Pancreas (tissue), 10 donors: Measurements from ENCODE around the gene ADGRG6. TPM values are rescaled to one million over a fixed set of nuclear protein-coding genes. Genes with fewer than 3 reads are reported as not detected.

Experiments
- ATAC-seq, 4 donors: fragments of 200-7000 bp; cut with Tn5 transposase; one replicate each; pipeline versions ENCODE4 v1.8.0 to v1.9.1; 2020; ENCODE audit warnings: mild to moderate bottlenecking in 4 of 4, moderate library complexity in 4 of 4
- DNase-seq, 6 donors: peaks; one replicate each; pipeline ENCODE4 v3.0.0-alpha.2; 2020
- FAIRE-seq: peaks from 2 replicates; lab custom pipeline; 2012; peaks lifted over from hg19 to GRCh38; lab: Jason Lieb, UNC
- H3K27ac ChIP-seq, 4 donors: fragments of 200-600 bp; sonication (generic); 1 replicate in 3 of 4; 2 replicates in 1 of 4; pipeline versions ENCODE4 v1.5.0 to v1.8.0; 2020
- H3K27me3 ChIP-seq, 4 donors: fragments of 200-600 bp; one replicate each; pipeline ENCODE4 v1.8.0; 2021
- H3K36me3 ChIP-seq, 3 donors: fragments of 200-600 bp; sonication (generic) in 1 of 3; one replicate each; pipeline versions ENCODE4 v1.5.0 to v1.8.0; 2020 to 2021
- H3K4me1 ChIP-seq, 3 donors: fragments of 200-600 bp; one replicate each; pipeline ENCODE4 v1.8.0; 2021
- H3K4me3 ChIP-seq, 4 donors: fragments of 200-600 bp; sonication (generic) in 2 of 4; one replicate each; pipeline versions ENCODE4 v1.5.0 to v1.8.0; 2020 to 2021
- H3K9me3 ChIP-seq, 4 donors: fragments of 200-600 bp; one replicate each; pipeline ENCODE4 v1.8.0; 2021
- CTCF ChIP-seq, 4 donors: fragments of 200-600 bp; sonication (generic) in 3 of 4; IDR thresholded peaks; one replicate each; pipeline versions ENCODE4 v1.5.0 to v1.8.0; 2021; ENCODE audit warnings: antibody characterized with exemption in 4 of 4
- whole genome bisulfite sequencing, 2 donors: extraction: QIAGEN DNeasy Blood & Tissue Kit; methylation state at CpG; one replicate each; pipeline ENCODE4 v1.1.7; 2013; 5-methylcytosine and 5-hydroxymethylcytosine counted together
- intact Hi-C, 3 donors: fragments of 100-400 bp; cut with DNase I; formaldehyde crosslinking; loops; one replicate each; pipeline versions ENCODE4 v1.11.1 to v1.14.2; 2022
- polyA plus RNA-seq, 2 donors: library from polyadenylated mRNA; stranded (reverse); fragments of 200-250 nt; gene quantifications; one replicate each; pipeline ENCODE4 v1.2.3, GENCODE V29; 2013
- total RNA-seq, 6 donors: library from RNA; stranded (reverse); fragmentation: NEBNext Ultra II Directional in 4 of 6; extraction: Animal tissue kit (Norgen Biotek cat#: 25700) in 4 of 6; gene quantifications; one replicate each; pipeline versions ENCODE4 v1.2.1 to v1.2.4, GENCODE V29; 2021 to 2023
- donor health status: healthy with polysubstance abuse.
- donor health status: DM: no; HTN: no; CAD: no; lungs with moderate emphysema.
- donor health status: DM: no; HTN: no; CAD: no.
- donor health status: control.
- donor health status: control.
- donor health status: Bipolar disorder and iron deficiency.
- donor health status: DM: yes; HTN: yes; CAD: no.
- donor health status: DM: no; HTN: no; CAD: no.
- donor health status: DM: no; HTN: no; CAD: no.
- donor health status: DM: yes; HTN: yes; CAD: no.

Gene ADGRG6
- total and polyA plus RNA-seq, 8 donors, result 1.6 to 10.7 (median 4.2) TPM

- H3K9me3 ChIP-seq, result no peaks in the 10 kb centered on the region
- H3K4me1 ChIP-seq, result no peaks in the 10 kb centered on the region
- WGBS, 2 donors, result 13 to 25% methylated on average over 2 of the region's 2 CpGs
- DNase-seq, result no peak
- no peaks in the 10 kb centered on the region for H3K36me3 ChIP-seq
- no peak for ATAC-seq
- no peaks in the 10 kb centered on the region for H3K27me3 ChIP-seq
- H3K4me3 ChIP-seq, result no peak overlapping the region
- no peak for TF ChIP-seq CTCF (IDR thresholded peaks at IDR 0.05)
- intact Hi-C loops, result no loop called here
- no peak for FAIRE-seq
- no peak overlapping the region for H3K27ac ChIP-seq
Measured at GRCh38 chr6:142359271-142359960, 57.6 kb downstream of the ADGRG6 start.

- Histone ChIP-seq H3K9me3 (no peaks in the 10 kb centered on the region), H3K36me3 (no peaks in the 10 kb centered on the region), H3K27me3 (no peaks in the 10 kb centered on the region), H3K27ac (no peak overlapping the region), H3K4me1 (no peaks in the 10 kb centered on the region), H3K4me3 (no peak overlapping the region)
- DNase-seq (no peak), ATAC-seq (no peak), FAIRE-seq (no peak)
- 85 to 91% methylated on average over 5 of the region's 5 CpGs for WGBS, 2 donors
- TF ChIP-seq CTCF (IDR thresholded peaks at IDR 0.05), result no peak
- intact Hi-C loops, result no loop called here
Measured at GRCh38 chr6:142361345-142361744, 59.5 kb downstream of the ADGRG6 start.

- H3K9me3 ChIP-seq, result no peaks in the 10 kb centered on the region
- no peak overlapping the region for H3K4me3 ChIP-seq
- H3K27me3 ChIP-seq, result no peaks in the 10 kb centered on the region
- DNase-seq (no peak), ATAC-seq (no peak), FAIRE-seq (no peak)
- H3K4me1 ChIP-seq, result no peaks in the 10 kb centered on the region
- intact Hi-C loops, result no loop called here
- no peaks in the 10 kb centered on the region for H3K36me3 ChIP-seq
- H3K27ac ChIP-seq, result no peak overlapping the region
- 56 to 57% methylated on average over 8 of the region's 8 CpGs for WGBS, 2 donors
- TF ChIP-seq CTCF (IDR thresholded peaks at IDR 0.05), result no peak
Measured at GRCh38 chr6:142361779-142362750, 60.3 kb downstream of the ADGRG6 start.

GRCh38 chr6:142367061-142367460, 65.3 kb downstream of the ADGRG6 start:
- no peak overlapping the region for H3K27ac ChIP-seq
- intact Hi-C loops, result no loop called here
- no peaks in the 10 kb centered on the region for H3K9me3 ChIP-seq
- ATAC-seq (no peak), FAIRE-seq (no peak), DNase-seq (no peak)
- no peaks in the 10 kb centered on the region for H3K27me3 ChIP-seq
- 85 to 87% methylated on average over 3 of the region's 3 CpGs for WGBS, 2 donors
- H3K36me3 ChIP-seq, result no peaks in the 10 kb centered on the region
- H3K4me3 ChIP-seq, result no peak overlapping the region
- no peaks in the 10 kb centered on the region for H3K4me1 ChIP-seq
- TF ChIP-seq CTCF (IDR thresholded peaks at IDR 0.05), result no peak
